GM12878 (cell line): ENCODE results near the gene CREBBP.

ENCODE experiments used
- BHLHE40 ChIP-seq, 2 experiments: fragments of 450-650 bp in 1 of 2; IDR thresholded peaks; 2 replicates each; pipeline ENCODE4 v1.6.1; 2011 to 2017; ENCODE audit warnings: low read depth in 2 of 2, borderline replicate concordance in 1 of 2, improper control_type of control experiment in 1 of 2, low read length in 1 of 2, mild to moderate bottlenecking in 1 of 2
- CEBPB ChIP-seq, 2 experiments: fragments of 150-350 bp in 1 of 2; IDR thresholded peaks; 2 replicates each; pipeline ENCODE4 v1.6.1; 2012 to 2014; ENCODE audit warnings: low read depth in 2 of 2, low read length in 2 of 2, borderline replicate concordance in 1 of 2, inconsistent platforms in 1 of 2
- EZH2 ChIP-seq: IDR thresholded peaks from 2 replicates; pipeline ENCODE4 v1.6.1; 2012; ENCODE audit warnings: low read depth, mild to moderate bottlenecking, control low read depth, inconsistent platforms, low read length, borderline replicate concordance; ENCODE audit not compliant: control insufficient read depth
- GABPA ChIP-seq: IDR thresholded peaks from 2 replicates; pipeline ENCODE4 v1.6.1; 2014; ENCODE audit warnings: antibody characterized with exemption, low read depth, mild to moderate bottlenecking, inconsistent platforms
- NFIC ChIP-seq: IDR thresholded peaks from 2 replicates; pipeline ENCODE4 v1.6.1; 2012; ENCODE audit warnings: low read depth, mild to moderate bottlenecking, inconsistent platforms, low read length, moderate library complexity
- ZNF274 ChIP-seq: IDR thresholded peaks from one replicate; pipeline ENCODE4 v1.8.0; 2011; ENCODE audit not compliant: insufficient read length, insufficient read depth
- TF ChIP-seq, protein P1 (sequence below): fragments of 450-650 bp; formaldehyde crosslinking; IDR thresholded peaks from 2 replicates; pipeline ENCODE4 v1.4.0; 2020; ENCODE audit warnings: mild to moderate bottlenecking, moderate library complexity
- TF ChIP-seq, protein P2 (sequence below): fragments of 450-650 bp; IDR thresholded peaks from 2 replicates; pipeline ENCODE4 v1.6.1; 2017; ENCODE audit warnings: mild to moderate bottlenecking
- TF ChIP-seq, protein P3 (sequence below), 3 experiments: IDR thresholded peaks in 2 of 3; conservative IDR thresholded peaks in 1 of 3; 2 replicates each; pipeline ENCODE4 v1.5.1; 2011; ENCODE audit warnings: low read depth in 3 of 3, low read length in 3 of 3, mild to moderate bottlenecking in 3 of 3, control low read depth in 2 of 3, moderate library complexity in 2 of 3, inconsistent platforms in 1 of 3, mixed read lengths in 1 of 3; ENCODE audit not compliant: control insufficient read depth in 2 of 3, insufficient read depth in 1 of 3; ENCODE audit errors: extremely low read depth in 1 of 3

DNA sequence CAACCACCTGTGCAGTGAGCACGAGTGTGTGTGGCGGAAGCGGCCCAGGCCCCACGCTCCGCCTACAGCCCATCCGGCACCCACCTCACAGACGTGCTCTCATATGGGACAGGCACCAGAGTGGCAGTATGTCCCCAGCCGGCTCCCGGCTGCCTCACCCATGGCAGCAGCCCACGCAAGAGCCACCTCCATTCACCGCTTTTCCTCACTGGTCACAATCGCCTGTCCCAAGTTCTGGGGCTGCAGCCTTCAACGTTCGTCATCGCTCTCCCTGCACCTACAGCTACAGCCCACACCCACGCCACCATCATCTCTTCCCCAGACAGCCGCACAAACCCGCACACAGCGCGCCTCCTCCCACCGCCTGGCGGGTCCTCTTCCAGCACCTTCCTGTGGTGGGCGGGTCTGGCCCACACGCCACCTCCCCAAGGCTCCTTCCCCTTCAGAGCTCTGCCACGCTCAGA, 145.7 kb downstream of the CREBBP start:
- TF ChIP-seq, protein P1, sequence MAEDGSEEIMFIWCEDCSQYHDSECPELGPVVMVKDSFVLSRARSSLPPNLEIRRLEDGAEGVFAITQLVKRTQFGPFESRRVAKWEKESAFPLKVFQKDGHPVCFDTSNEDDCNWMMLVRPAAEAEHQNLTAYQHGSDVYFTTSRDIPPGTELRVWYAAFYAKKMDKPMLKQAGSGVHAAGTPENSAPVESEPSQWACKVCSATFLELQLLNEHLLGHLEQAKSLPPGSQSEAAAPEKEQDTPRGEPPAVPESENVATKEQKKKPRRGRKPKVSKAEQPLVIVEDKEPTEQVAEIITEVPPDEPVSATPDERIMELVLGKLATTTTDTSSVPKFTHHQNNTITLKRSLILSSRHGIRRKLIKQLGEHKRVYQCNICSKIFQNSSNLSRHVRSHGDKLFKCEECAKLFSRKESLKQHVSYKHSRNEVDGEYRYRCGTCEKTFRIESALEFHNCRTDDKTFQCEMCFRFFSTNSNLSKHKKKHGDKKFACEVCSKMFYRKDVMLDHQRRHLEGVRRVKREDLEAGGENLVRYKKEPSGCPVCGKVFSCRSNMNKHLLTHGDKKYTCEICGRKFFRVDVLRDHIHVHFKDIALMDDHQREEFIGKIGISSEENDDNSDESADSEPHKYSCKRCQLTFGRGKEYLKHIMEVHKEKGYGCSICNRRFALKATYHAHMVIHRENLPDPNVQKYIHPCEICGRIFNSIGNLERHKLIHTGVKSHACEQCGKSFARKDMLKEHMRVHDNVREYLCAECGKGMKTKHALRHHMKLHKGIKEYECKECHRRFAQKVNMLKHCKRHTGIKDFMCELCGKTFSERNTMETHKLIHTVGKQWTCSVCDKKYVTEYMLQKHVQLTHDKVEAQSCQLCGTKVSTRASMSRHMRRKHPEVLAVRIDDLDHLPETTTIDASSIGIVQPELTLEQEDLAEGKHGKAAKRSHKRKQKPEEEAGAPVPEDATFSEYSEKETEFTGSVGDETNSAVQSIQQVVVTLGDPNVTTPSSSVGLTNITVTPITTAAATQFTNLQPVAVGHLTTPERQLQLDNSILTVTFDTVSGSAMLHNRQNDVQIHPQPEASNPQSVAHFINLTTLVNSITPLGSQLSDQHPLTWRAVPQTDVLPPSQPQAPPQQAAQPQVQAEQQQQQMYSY (CRISPR knock-in tag) = no peak
- TF ChIP-seq GABPA (no peak), NFIC (no peak), ZNF274 (no peak), CEBPB (IDR thresholded peaks at IDR 0.05; ENCODE audit: borderline replicate concordance in 1 of 2, low read depth in 2 of 2, low read length in 2 of 2) (no peak), BHLHE40 (IDR thresholded peaks at IDR 0.05; ENCODE audit: borderline replicate concordance in 1 of 2, low read depth in 2 of 2, low read length in 1 of 2) (no peak), EZH2 (no peak)
- TF ChIP-seq, protein P2, sequence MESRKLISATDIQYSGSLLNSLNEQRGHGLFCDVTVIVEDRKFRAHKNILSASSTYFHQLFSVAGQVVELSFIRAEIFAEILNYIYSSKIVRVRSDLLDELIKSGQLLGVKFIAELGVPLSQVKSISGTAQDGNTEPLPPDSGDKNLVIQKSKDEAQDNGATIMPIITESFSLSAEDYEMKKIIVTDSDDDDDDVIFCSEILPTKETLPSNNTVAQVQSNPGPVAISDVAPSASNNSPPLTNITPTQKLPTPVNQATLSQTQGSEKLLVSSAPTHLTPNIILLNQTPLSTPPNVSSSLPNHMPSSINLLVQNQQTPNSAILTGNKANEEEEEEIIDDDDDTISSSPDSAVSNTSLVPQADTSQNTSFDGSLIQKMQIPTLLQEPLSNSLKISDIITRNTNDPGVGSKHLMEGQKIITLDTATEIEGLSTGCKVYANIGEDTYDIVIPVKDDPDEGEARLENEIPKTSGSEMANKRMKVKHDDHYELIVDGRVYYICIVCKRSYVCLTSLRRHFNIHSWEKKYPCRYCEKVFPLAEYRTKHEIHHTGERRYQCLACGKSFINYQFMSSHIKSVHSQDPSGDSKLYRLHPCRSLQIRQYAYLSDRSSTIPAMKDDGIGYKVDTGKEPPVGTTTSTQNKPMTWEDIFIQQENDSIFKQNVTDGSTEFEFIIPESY = no peak
- TF ChIP-seq, protein P3, sequence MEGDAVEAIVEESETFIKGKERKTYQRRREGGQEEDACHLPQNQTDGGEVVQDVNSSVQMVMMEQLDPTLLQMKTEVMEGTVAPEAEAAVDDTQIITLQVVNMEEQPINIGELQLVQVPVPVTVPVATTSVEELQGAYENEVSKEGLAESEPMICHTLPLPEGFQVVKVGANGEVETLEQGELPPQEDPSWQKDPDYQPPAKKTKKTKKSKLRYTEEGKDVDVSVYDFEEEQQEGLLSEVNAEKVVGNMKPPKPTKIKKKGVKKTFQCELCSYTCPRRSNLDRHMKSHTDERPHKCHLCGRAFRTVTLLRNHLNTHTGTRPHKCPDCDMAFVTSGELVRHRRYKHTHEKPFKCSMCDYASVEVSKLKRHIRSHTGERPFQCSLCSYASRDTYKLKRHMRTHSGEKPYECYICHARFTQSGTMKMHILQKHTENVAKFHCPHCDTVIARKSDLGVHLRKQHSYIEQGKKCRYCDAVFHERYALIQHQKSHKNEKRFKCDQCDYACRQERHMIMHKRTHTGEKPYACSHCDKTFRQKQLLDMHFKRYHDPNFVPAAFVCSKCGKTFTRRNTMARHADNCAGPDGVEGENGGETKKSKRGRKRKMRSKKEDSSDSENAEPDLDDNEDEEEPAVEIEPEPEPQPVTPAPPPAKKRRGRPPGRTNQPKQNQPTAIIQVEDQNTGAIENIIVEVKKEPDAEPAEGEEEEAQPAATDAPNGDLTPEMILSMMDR (IDR thresholded peaks at IDR 0.05 in 2 of 3, conservative IDR thresholded peaks at IDR 0.05 in 1 of 3; ENCODE audit: control insufficient read depth in 2 of 3, extremely low read depth in 1 of 3, insufficient read depth in 1 of 3, low read depth in 3 of 3, low read length in 3 of 3) = no peak
